LHCN-M2 (cell line): ENCODE results near the gene KLF5. TPM values are rescaled to one million over a fixed set of nuclear protein-coding genes. Genes with fewer than 3 reads are reported as not detected.
A peak's percentile ranks its signal among the peaks of the same experiment; 100 is the strongest.

Experiments
- DNase-seq: peaks from one replicate; pipeline ENCODE4 v3.0.0-alpha.2; 2012; ENCODE audit warnings: low read depth
- total RNA-seq: library from RNA; depleted of rRNA; stranded (reverse); fragments of >200 nt; gene quantifications from 2 replicates; pipeline ENCODE4 v1.2.3, GENCODE V29; 2014

The KLF5 gene
- total RNA-seq, 1 experiment from 2014 or later = 18.6 TPM

DNA sequence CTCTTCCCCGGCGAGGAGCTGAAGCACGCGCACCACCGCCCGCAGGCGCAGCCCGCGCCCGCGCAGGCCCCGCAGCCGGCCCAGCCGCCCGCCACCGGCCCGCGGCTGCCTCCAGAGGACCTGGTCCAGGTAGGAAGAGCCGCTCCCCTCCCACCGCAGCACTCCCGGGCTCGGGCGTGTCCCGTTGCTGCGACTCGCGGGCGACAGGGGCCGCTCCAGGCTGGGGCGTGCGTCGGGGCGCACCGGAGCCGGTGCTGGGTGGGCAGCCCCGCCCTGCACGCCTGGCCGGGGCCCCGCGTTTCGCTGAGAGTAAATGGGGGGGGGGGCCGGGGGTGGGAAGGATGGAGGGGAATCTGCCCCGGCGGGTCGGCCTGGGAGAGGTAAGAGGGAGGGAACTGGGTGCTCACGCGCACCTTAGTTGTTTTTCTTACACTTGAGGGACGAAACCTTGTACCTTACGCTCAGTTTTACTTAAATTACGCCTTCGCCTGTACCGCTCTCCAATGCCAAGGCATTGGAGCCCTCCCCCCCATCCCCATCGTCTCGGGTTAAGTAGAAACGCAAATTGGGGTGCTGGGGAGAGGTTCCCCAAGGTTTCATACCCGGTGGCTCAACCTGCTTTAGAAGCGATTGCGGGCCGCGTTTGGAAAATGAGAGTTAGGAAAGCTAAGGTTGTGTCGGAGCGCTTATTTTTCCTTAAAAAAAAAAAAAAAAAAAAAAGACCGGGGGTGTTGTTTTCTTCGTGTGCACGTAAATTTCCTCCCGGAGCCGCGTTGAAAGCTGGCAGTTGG, 850 bp downstream of the KLF5 start:
- DNase-seq = peak; percentile 35

DNA sequence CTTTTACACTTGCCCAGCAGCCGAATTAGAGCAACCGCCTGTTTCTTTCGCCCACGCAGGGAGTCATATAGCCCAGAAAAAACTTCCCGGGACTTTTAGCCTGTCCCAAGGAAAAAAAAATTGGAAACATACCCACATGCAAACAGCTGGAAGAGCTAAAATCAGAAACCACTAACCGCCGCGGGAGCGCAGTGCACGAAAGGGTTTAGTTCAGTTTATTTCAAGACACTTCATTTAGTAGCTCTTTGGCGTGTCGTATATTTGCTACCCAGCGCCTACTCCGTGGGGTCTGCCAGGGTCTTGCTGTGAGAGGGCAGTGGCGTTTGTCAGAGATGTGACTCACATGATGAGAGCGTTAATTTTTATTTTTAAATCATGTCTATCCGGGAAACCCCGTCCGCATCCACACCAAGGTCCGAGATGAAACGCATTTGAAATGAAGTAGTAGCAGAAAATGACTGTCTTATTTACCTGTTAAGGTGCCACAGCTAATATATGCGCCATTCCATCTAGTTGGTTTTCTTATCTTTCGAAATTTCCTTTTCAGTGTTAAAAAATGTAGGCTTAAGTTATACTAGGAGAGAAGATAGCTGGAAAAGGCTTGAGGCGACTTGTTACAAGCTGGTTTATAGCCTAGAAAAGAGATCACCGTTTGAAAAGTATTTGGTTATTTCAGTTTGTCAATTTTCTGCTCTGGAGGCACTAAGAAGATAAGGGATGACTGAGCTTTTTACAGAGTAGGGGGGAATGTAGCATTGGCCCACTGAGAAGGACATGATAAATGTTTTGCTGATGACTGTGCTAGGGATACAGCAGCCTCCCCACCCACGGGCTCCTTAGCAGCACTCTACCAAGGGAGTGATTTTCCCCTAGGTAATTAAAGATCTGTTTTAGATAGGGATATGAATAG, 1.7 kb downstream of the KLF5 start:
- peak; percentile 91 for DNase-seq

DNA sequence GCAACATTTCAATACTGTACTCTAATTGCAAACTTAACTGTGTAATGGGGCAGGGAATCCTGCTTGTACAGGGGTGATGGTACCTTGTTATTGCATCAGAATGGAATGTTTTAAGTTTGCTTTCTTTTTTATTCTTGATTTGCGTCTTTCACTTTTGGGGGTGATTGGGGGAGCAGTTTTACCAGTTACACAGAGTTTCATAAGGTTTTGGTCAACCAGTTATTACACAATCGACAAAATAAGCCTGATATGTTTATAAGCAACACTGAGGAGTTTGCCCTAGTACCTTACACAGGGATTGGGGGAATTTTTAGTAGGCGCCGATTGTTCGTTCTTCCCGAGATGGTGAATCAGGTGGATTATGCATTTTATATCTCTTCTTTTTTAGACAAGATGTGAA, 2.7 kb downstream of the KLF5 start:
- DNase-seq = no peak

DNA sequence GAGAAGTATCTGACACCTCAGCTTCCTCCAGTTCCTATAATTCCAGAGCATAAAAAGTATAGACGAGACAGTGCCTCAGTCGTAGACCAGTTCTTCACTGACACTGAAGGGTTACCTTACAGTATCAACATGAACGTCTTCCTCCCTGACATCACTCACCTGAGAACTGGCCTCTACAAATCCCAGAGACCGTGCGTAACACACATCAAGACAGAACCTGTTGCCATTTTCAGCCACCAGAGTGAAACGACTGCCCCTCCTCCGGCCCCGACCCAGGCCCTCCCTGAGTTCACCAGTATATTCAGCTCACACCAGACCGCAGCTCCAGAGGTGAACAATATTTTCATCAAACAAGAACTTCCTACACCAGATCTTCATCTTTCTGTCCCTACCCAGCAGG, 3.1 kb downstream of the KLF5 start:
- DNase-seq = no peak

DNA sequence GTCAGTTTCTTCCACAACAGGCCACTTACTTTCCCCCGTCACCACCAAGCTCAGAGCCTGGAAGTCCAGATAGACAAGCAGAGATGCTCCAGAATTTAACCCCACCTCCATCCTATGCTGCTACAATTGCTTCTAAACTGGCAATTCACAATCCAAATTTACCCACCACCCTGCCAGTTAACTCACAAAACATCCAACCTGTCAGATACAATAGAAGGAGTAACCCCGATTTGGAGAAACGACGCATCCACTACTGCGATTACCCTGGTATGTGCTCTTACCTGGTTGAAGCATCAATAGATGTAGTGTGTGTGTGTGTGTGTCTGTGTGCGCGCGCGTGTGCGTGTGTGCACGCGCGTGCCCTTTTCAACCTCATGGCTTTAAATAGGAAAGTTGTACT, 3.7 kb downstream of the KLF5 start:
- DNase-seq = no peak

DNA sequence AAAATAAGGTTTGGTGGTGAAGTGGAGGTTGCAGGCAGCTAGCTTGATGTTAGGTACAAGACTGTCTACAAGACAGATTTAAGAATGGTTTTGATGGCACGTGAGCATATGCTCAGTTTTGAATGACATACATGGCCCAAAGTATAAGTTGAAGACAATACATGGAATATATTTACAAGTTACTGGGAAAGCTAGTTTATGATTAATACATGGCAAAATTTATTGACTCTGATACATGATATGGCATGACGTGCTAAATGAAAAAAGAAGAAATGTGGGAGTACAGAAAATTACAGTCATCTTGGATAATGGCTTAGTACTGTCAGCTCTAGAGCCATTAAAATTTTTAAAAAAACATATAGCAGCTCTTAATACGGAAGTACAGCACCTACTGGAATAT, 4.4 kb downstream of the KLF5 start:
- DNase-seq = no peak

DNA sequence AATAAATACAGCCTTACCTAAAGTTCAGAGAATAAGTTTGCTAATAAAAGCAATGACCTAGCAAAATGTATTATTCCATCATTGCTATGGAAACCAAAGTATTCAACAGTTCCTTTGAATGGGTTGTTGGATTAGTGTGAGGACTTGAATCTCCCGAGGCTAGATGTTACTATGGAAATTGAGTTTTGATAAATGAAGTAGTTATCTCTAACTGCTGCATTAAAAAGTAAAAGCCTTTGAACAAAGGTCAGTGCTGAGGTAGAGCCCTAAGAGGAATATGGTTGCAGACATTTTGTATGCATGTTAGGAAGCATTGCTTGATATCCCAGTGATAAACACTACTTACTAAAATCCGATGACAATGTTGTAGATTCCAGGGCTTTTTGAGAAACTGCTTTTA, 6.2 kb downstream of the KLF5 start:
- DNase-seq = no peak

DNA sequence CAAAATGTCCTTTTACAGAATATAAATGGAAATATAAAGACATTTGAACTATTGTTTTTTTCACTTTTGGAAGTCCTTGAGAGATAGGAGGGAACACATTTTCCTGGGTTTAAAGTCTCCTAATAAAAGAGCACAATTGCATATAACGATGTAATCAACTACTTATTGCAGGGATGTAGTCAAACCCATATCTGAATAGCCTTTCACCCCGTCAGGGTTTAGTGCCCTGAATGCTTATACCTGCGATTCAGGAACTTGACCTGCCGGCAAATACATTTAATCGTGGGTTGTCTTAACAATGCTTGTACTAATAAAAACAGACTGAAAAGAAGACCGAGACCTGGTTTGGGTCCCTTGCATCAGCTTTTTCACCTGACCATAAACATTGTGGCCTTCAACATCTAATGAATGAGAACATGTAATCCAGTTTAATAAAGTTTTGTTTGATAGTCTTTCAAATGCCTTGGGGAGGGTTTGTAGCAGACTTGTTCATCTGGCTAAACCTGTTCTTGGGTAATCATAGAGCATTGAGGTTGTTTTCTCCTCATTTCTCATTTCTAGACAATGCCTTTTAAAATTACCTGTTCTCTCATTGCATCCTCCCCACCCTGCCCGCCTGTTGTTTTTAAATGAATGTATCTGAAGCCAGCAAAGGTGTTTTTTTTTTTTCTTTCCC, 7.0 kb downstream of the KLF5 start:
- no peak for DNase-seq

DNA sequence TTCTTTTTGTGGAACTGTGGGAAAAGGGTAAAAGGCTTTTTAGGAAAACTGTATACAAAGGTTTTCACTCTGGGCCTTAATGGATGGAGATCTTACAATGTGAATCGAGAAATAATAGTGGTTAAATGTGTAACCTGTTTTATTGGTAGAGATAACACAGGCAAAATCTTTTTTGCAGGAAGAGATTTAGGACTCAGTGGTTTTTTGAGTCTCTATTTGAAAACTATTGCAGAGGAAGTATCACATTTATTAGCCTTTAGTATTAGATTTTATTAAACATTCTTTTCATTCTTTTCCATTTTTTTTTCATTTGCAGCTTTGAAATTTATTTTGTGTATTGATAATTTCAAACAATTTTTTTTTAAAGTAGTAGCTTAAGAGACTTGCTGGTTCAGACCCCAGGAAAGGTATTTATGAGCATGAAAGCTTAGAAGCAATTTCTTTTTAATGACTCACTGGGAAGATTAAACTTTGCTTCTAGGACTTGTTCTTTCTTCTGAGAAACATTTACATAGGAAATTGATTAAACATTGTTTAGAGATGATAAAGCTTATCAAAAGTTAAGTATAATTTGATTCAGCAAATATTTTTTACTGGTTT, 10.5 kb downstream of the KLF5 start:
- DNase-seq = no peak

DNA sequence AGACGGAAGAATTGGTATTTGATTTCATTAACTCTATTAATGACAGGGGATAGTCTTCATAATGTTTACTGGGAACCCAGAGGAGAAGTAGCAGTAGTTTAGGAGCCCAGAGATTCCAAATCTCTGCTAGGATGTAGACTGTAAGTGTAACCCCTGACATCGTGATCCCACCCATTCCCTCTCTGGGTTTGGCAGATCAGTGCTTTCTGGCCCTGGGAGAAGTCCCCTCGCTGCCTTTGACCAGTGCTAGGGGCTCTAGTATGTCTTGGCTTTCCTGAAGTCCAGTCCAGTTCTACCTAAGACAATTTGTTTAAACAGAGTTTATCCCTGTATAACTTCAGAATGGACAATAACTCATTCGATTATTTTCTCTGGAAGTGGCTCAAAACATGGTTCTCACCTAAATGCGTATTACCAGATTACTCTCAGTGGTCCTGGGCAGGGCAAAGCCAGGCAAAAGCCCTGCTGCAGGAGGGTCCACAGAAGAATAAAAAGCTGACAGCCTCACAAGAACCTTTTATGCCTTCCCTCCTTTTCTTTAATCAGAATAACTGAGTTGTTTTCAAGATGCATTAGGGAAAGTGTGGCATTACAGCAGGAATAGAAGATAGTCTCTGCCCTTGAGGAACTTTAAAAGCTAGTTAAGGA, 11.8 kb downstream of the KLF5 start:
- no peak for DNase-seq

DNA sequence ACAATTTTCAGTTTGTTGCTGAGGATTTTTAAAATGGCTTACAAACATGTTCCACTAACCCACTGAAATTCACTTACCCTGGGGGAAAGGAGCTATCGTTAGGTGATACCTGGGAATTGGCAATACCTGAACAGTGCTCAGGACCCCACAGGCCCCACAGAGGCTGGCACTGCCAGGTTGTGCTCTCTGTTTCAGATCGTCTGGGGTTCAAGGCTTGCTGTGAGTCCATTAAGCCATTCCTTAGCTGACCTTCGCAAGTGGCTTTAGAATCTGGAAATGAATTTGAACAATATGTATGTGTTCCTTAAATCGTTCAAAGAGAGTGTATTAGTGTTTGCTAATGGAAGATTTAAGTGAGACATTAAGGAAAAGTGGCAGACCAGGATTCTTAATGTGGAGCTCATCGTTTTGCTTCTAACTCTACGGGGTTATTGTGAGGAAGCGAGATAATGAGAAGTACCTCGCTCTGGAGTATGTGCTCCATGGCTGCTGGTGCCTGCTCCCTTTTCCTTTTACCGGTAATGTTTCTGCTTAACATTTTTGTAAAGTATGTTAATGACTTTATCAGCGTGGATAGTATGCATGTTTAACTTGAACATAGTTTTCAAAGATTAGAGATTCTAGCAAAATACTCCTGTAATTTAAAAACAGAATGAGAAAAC, 13.6 kb downstream of the KLF5 start:
- no peak for DNase-seq

DNA sequence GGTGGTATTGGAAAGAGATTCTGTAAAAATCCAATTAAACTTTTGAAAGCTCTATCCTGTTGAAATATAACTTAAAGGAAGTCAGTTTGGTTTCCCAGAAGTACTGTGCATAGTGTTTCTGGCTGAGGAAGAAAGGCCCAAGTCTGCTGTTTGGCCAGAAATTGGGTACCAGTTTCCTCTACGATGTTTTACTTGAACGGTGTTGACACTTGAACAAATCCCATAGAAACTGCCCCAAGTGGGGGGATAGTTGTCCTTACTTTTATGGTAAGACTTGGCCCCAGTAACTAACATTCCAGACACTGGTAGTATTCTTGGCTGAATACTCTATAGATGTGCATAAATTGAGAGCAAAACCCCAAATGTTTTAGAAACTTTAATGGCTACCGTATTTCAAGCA, 14.2 kb downstream of the KLF5 start:
- no peak for DNase-seq

DNA sequence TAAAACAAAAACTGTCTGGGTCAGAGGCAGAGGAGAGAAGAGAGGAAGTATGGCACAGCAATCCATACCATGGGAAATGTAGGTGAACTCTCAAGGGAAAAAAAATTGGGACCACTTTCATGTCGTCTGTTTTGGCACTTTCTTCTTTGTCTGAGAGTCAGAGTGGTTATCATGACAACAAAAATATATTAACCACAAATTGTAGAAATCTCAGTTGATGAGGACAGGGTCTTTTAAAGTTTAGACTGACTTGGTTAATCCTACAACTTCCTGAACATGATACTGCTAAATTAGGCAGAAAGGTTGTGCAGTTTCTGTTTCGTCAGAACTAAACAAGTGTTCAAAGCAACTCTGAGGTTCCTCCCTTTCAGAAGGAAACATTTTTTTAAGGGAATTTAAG, 15.2 kb downstream of the KLF5 start:
- peak; percentile 18 for DNase-seq

DNA sequence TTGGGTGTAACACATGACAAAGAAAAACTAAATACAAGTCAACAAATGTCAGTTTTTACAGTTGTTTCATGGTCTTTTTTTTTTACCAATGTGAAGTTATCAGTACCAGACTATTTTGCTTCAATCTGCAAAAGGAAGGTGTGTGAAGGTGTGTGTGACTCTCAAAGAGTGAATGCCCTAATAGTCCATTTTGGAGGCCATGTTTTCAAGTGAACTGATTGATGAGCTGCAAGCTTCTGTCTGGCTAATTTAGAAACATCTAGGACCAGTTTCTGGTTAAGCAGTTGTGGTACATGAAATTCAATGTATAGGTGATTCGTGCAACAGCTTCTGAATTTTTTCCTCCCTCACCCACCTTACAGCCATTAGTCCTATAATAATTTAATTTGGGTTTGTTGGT, 16.1 kb downstream of the KLF5 start:
- DNase-seq = no peak

DNA sequence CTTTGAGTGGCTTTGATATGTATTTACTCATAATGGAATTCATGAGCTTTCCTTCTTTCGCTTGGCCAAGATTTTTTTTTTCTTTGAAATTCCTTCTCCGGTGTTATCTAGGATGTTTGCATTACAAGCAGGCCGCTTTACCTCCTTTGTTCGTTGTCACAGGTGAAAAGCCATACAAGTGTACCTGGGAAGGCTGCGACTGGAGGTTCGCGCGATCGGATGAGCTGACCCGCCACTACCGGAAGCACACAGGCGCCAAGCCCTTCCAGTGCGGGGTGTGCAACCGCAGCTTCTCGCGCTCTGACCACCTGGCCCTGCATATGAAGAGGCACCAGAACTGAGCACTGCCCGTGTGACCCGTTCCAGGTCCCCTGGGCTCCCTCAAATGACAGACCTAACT, 16.7 kb downstream of the KLF5 start:
- DNase-seq = no peak

DNA sequence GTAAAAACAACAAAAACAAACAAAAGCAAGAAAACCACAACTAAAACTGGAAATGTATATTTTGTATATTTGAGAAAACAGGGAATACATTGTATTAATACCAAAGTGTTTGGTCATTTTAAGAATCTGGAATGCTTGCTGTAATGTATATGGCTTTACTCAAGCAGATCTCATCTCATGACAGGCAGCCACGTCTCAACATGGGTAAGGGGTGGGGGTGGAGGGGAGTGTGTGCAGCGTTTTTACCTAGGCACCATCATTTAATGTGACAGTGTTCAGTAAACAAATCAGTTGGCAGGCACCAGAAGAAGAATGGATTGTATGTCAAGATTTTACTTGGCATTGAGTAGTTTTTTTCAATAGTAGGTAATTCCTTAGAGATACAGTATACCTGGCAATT, 17.1 kb downstream of the KLF5 start:
- DNase-seq = no peak

DNA sequence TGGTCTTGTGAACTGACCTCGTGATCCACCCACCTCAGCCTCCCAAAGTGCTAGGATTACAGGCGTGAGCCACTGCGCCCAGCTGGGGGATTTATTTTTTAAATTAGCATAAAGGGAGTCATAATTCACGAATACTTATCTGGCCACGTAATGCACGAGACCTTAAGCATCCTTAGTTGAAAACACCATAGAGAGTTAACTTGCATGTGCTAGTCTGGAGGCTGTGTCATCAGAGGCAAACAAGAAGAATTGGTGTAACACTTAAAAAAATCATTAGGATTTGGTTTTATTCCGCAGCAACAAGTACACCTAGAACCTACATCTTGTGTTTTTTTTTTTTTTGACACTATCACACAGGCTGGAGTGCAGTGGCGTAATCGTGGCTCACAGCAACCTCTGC, 19.1 kb downstream of the KLF5 start:
- DNase-seq = no peak

DNA sequence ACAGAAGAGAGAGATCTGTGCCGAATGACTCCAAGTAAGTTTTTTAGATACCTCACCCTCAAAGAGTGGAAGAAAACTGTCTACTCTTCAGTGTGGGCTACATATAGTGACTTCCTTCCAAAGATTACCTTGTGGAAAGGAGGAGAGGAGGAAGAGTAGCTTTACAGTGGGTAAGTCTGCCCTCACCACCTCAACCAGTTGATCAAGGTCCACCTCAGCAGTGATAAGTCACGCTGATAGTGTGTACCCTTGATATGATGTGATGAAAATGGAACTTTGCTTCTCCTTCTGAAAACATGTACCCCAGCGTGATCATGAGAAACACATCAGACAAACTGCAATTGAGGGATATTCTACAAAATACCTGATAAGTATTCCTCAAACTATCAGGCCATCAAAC, 20.6 kb downstream of the KLF5 start:
- no peak for DNase-seq

DNA sequence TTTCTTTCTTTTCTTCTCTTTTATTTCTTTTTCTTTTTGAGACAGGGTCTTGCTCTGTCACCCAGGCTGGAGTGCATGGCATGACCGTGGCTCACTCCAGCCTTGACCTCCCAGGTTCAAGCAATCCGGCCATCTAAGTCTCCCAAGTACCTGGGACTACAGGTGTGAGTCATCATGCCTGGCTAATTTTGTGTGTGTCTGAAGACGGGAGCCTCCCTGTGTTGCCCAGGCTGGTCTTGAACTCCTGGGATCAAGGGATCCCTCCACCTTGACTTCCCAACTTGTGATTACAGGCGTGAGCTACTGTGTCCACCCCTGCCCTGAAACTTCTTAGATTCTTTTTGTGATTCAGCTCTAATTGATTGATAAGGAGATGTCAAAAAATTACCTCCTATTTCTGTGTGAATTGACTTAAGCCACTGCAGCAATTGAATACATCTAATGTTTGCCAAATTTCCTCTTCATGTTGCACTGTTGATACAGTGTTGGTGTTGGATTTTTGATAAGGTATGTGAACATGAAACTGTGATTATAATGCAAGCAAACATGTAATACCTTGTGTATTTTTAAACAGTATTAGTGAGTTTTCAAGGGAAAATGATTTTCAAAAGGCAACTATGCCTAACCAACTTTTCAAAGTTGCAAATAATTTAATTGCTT, 22.6 kb downstream of the KLF5 start:
- no peak for DNase-seq

DNA sequence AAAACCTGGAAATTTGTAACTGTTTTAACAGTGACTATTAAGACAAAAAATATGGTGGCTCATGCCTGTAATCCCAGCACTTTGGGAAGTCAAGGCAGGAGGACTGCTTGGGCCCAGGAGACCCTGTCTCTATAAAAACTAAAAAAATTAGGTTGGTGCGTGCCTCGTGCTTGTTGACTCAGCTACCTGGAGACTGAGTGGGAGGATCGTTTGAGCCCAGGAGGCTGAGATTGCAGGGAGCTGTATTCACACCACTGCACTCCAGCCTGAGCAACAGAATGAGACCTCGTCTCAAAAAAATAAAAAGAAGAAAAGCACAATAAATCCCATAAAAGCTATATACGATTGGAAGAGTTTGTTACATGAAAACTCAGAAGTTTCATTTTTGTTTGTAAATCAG, 23.7 kb downstream of the KLF5 start:
- no peak for DNase-seq
